ENCODE data around the gene CREB3L4. TPM values are rescaled to one million over a fixed set of nuclear protein-coding genes. Genes with fewer than 3 reads are reported as not detected.
"Not testable (repeated sequence)": the region's sequence is repeated elsewhere in the genome, so short reads cannot be mapped to it uniquely, and the experiment has no call there.

Gene CREB3L4
- total RNA-seq, 2 donors from 2014 or later = 0.66 to 14.0 TPM

DNA sequence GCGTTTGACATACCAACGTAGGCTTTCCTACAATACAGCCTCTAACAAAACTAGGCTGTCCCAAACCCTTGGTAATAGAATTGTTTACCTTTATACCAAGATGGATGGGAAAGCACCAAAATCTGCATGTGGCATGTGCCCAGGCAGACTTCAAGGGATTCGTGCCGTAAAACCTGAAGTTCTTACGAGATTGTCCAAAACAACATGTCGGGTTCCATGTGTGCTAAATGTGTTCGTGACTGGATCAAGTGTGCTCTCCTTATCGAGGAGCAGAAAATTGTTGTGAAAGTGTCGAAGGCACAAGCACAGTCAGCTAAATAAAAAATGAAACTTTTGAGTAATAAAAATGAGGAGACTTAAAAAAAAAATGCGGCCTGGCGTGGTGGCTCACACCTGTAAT lies 27.9 kb downstream of the CREB3L4 start:
- Histone ChIP-seq H3K4me1 (peaks cover 25% of the 10 kb centered on the region), H3K27me3 (no peaks in the 10 kb centered on the region), H3K27ac (no peak overlapping the region), H3K36me3 (replicated peaks in 1 of 2; ENCODE audit: insufficient read depth in 1 of 2, low read depth in 2 of 2) (peaks cover 0 to 6% of the 10 kb centered on the region in 2 donors), H3K9me3 (no peaks in the 10 kb centered on the region), H3K4me3 (no peak overlapping the region)
- intact Hi-C loops (cut with DNase I) = no loop called here
- ATAC-seq (no peak), DNase-seq (no peak)
- WGBS, 2 donors = 92 to 97% methylated on average over 11 of the region's 11 CpGs
- no peak for TF ChIP-seq POLR2A (IDR thresholded peaks at IDR 0.05)

GRCh38 chr1:153996882-153997281 lies 29.2 kb downstream of the CREB3L4 start:
- DNase-seq; intact Hi-C loops (cut with DNase I); H3K27ac ChIP-seq; H3K36me3 ChIP-seq (replicated peaks in 1 of 2; ENCODE audit: insufficient read depth in 1 of 2, low read depth in 2 of 2); ATAC-seq; H3K27me3 ChIP-seq; H3K9me3 ChIP-seq; H3K4me3 ChIP-seq: not testable (repeated sequence)
- 90 to 93% methylated on average over 8 to 10 of the region's 10 CpGs for WGBS, 2 donors
- H3K4me1 ChIP-seq = peaks cover 25% of the 10 kb centered on the region

DNA sequence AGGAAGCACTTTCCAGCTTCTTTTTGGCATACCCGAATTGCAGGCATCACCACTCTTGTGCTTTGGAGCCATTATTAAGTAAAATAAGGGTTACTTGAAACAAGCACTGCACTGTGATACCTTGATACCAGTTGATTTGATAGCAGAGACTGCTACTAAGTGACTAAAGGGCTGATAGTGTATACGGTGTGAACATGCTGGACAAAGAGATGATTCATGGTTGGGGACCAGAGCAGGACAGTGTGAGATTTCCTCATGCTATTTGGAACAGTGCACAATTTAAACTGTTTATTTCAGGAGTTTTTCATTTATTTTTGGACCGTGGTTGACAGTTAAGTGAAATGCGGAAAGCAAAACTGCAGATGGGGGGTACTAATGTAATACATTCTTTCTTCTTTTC lies 32.7 kb downstream of the CREB3L4 start:
- no peak for ATAC-seq
- WGBS, 2 donors = 50% methylated on average over 4 of the region's 4 CpGs
- Histone ChIP-seq H3K27ac (peak overlapping the region; percentile 75 to 83 (median 80)), H3K27me3 (no peaks in the 10 kb centered on the region), H3K4me1 (peaks cover 7% of the 10 kb centered on the region), H3K36me3 (replicated peaks in 1 of 2; ENCODE audit: insufficient read depth in 1 of 2, low read depth in 2 of 2) (no peaks in the 10 kb centered on the region), H3K4me3 (no peak overlapping the region), H3K9me3 (no peaks in the 10 kb centered on the region)
- TF ChIP-seq, protein P1, sequence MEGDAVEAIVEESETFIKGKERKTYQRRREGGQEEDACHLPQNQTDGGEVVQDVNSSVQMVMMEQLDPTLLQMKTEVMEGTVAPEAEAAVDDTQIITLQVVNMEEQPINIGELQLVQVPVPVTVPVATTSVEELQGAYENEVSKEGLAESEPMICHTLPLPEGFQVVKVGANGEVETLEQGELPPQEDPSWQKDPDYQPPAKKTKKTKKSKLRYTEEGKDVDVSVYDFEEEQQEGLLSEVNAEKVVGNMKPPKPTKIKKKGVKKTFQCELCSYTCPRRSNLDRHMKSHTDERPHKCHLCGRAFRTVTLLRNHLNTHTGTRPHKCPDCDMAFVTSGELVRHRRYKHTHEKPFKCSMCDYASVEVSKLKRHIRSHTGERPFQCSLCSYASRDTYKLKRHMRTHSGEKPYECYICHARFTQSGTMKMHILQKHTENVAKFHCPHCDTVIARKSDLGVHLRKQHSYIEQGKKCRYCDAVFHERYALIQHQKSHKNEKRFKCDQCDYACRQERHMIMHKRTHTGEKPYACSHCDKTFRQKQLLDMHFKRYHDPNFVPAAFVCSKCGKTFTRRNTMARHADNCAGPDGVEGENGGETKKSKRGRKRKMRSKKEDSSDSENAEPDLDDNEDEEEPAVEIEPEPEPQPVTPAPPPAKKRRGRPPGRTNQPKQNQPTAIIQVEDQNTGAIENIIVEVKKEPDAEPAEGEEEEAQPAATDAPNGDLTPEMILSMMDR (IDR thresholded peaks at IDR 0.05) = no peak
- TF ChIP-seq POLR2A (IDR thresholded peaks at IDR 0.05) = no peak
- DNase-seq = no peak
- intact Hi-C loops (cut with DNase I) = no loop called here

DNA sequence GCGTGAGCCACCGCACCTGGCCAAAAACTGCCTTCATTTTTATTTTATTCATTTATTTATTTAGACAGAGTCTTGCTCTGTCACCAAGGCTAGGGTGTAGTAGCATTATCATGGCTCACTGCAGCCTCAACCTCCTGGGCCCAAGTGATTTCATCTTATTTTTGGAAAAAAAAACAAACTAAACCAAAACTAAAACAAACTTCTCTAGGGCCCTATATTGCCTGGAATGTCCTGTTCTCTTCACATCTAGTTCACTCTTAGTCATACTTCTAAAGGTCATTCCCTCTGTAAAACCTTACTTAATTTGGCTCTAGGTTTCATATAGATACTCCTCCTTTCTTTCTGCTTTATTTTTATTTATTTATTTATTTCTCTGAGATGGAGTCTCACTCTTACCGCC lies 38.4 kb downstream of the CREB3L4 start:
- DNase-seq (no peak), ATAC-seq (no peak)
- WGBS, 2 donors = 95 to 97% methylated on average over 3 of the region's 3 CpGs
- Histone ChIP-seq H3K27ac (no peak overlapping the region), H3K4me1 (peaks cover 1% of the 10 kb centered on the region), H3K4me3 (no peak overlapping the region), H3K27me3 (no peaks in the 10 kb centered on the region), H3K9me3 (no peaks in the 10 kb centered on the region), H3K36me3 (replicated peaks in 1 of 2; ENCODE audit: insufficient read depth in 1 of 2, low read depth in 2 of 2) (no peaks in the 10 kb centered on the region)
- no peak for TF ChIP-seq POLR2A (IDR thresholded peaks at IDR 0.05)
- TF ChIP-seq, protein P1 (IDR thresholded peaks at IDR 0.05) = no peak
- intact Hi-C loops (cut with DNase I) = no loop called here

DNA sequence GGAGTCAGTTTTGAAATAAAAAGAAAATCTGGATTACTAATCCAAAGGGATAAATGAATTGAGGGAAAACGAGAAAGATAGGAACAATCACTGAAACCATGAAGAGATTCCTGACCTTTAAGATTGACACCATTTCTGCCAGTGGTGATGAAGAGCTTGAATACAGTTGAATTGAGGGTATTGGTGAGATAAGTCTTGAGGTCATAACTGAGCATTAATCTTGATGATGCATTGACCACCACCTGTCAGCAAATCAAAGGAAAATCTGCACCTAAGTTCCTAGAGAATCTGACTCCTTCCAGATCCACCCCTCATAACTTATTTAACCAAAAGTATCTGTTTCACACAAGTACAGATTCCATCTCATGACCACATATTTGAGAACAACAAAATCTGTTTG lies 44.4 kb downstream of the CREB3L4 start:
- Histone ChIP-seq H3K27ac (no peak overlapping the region), H3K36me3 (replicated peaks in 1 of 2; ENCODE audit: insufficient read depth in 1 of 2, low read depth in 2 of 2) (no peaks in the 10 kb centered on the region), H3K4me3 (no peak overlapping the region), H3K9me3 (no peaks in the 10 kb centered on the region), H3K27me3 (no peaks in the 10 kb centered on the region), H3K4me1 (no peaks in the 10 kb centered on the region)
- ATAC-seq = no peak
- intact Hi-C loops (cut with DNase I) = no loop called here
- TF ChIP-seq, protein P1 (IDR thresholded peaks at IDR 0.05) = no peak
- TF ChIP-seq POLR2A (IDR thresholded peaks at IDR 0.05) = no peak
- WGBS, 2 donors = 42 to 48% methylated on average over 1 of the region's 1 CpG
- no peak for DNase-seq

DNA sequence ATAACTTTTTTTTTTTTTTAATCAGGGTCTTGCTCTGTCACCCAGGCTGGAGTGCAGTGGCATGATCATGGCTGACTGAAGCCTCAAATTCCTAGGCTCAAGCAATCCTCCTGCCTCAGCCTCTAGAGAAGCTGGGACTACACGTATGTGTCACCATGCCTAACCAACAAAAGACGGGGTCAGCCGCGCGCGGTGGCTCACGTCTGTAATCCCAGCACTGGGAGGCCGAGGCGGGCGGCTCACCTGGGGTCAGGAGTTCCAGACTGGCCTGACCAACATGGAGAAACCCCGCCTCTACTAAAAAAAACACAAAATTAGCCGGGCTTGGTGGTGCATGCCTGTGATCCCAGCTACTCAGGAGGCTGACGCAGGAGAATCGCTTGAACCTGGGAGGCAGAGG lies 44.8 kb downstream of the CREB3L4 start:
- ATAC-seq; DNase-seq; H3K36me3 ChIP-seq (replicated peaks in 1 of 2; ENCODE audit: insufficient read depth in 1 of 2, low read depth in 2 of 2); H3K4me3 ChIP-seq; H3K27me3 ChIP-seq; H3K27ac ChIP-seq; H3K4me1 ChIP-seq; intact Hi-C loops (cut with DNase I); H3K9me3 ChIP-seq: not testable (repeated sequence)
- 88 to 100% methylated on average over 5 to 14 of the region's 14 CpGs for WGBS, 2 donors
